Aorta (tissue), 5 donors: ENCODE measurements around the gene MYO1G. TPM values are rescaled to one million over a fixed set of nuclear protein-coding genes. Genes with fewer than 3 reads are reported as not detected.

Source experiments
- ATAC-seq: fragments of 200-7000 bp; cut with Tn5 transposase; one replicate; pipeline ENCODE4 v1.9.1; 2022; ENCODE audit warnings: moderate library complexity; ENCODE audit not compliant: low FRiP score
- DNase-seq, 2 donors: peaks; one replicate each; pipeline ENCODE4 v3.0.0-alpha.2; 2020
- H3K27ac ChIP-seq, 2 donors: one replicate each; pipeline ENCODE4 v1.5.1; 2013; ENCODE audit warnings: low read length in 2 of 2, mild to moderate bottlenecking in 2 of 2, moderate library complexity in 2 of 2, control low read depth in 1 of 2, inconsistent platforms in 1 of 2, low read depth in 1 of 2
- H3K27me3 ChIP-seq, 2 donors: one replicate each; pipeline ENCODE4 v1.6.1; 2013; ENCODE audit warnings: control low read depth in 1 of 2, low read length in 1 of 2, mild to moderate bottlenecking in 1 of 2, moderate library complexity in 1 of 2; ENCODE audit not compliant: insufficient read depth in 2 of 2, control insufficient read depth in 1 of 2
- H3K36me3 ChIP-seq, 2 donors: one replicate each; pipeline ENCODE4 v1.6.1; 2013; ENCODE audit warnings: control low read depth in 1 of 2, low read length in 1 of 2, mild to moderate bottlenecking in 1 of 2; ENCODE audit not compliant: insufficient read depth in 2 of 2, control insufficient read depth in 1 of 2
- H3K4me1 ChIP-seq, 2 donors: one replicate each; pipeline ENCODE4 v1.6.1; 2013; ENCODE audit warnings: low read length in 2 of 2, control low read depth in 1 of 2, mild to moderate bottlenecking in 1 of 2, moderate library complexity in 1 of 2; ENCODE audit not compliant: insufficient read depth in 2 of 2, control insufficient read depth in 1 of 2
- H3K4me3 ChIP-seq, 2 donors: one replicate each; pipeline ENCODE4 v1.5.1; 2013; ENCODE audit warnings: low read length in 2 of 2, control low read depth in 1 of 2, mild to moderate bottlenecking in 1 of 2
- H3K9me3 ChIP-seq: one replicate; pipeline ENCODE4 v1.6.1; 2013; ENCODE audit warnings: mild to moderate bottlenecking, low read length; ENCODE audit not compliant: control insufficient read depth
- WGBS, 2 donors: extraction: QIAGEN DNeasy Blood & Tissue Kit; methylation state at CpG; one replicate each; pipeline ENCODE4 v1.1.7; 2013; 5-methylcytosine and 5-hydroxymethylcytosine counted together
- intact Hi-C, 2 donors: fragments of 100-400 bp; cut with DNase I; formaldehyde crosslinking; loops; one replicate each; pipeline versions ENCODE4 v1.14.2 to v1.15.0; 2022
- polyA plus RNA-seq, 2 donors: library from polyadenylated mRNA; stranded (reverse); fragments of 200-250 nt; gene quantifications; one replicate each; pipeline ENCODE4 v1.2.3, GENCODE V29; 2013
- total RNA-seq, 2 donors: library from RNA; stranded (reverse); fragmentation: NEBNext Ultra II Directional; extraction: Animal tissue kit (Norgen Biotek cat#: 25700); gene quantifications; one replicate each; pipeline ENCODE4 v1.2.1, GENCODE V29; 2021
- donor health status: healthy with polysubstance abuse.
- donor health status: Bipolar disorder and iron deficiency.
- donor health status: DM: no; HTN: no; CAD: no.
- donor health status: DM: no; HTN: no; CAD: no.
- donor health status: DM: yes; HTN: yes; CAD: no.

MYO1G gene
- total and polyA plus RNA-seq, 4 donors, result 1.4 to 21.3 (median 5.4) TPM

DNA sequence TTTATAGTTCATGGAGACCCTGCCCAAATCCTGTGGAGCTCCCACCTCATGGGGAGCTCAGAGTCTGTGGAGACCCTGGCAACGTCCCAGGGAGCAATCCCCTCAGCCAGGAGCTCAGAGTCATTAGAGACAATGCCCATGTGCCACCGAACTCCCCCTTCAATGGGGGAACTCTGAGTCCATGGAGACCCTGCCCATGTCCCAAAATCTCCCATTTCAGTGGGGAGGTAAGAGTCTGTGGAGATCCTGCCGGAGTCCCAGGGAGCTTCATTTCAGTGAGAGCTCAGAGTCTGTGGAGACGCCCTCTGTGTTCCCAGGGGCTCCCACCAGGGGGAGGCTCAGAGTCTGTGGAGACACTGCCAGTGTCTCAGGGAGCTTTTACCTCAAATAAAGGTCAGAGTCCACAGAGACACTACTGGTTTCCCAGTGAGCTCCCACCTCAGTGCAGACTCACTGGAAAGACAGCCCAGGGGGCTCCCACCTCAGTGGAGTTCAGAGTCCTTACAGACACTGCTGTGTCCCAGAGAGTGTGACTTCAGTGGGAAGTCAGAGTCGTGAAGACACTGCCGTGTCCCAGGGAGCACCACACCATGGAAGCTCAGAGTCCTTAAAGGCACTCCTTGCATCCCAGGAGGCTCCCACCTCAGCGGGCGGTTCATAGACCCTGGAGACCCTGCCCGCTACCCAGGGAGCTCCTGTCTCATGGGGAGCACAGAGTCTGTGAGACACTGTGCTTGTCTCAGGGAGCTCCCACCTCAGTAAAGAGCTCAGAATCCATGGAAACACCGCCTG is 5.0 kb downstream of the MYO1G start:
- peak; percentile 66 to 71 for DNase-seq
- Histone ChIP-seq H3K36me3 (no peaks in the 10 kb centered on the region), H3K4me1 (no peaks in the 10 kb centered on the region), H3K27me3 (no peaks in the 10 kb centered on the region), H3K9me3 (no peaks in the 10 kb centered on the region), H3K4me3 (no peak overlapping the region), H3K27ac (no peak overlapping the region)
- 64 to 74% methylated on average over 10 of the region's 10 CpGs for WGBS, 2 donors
- no peak for ATAC-seq
- intact Hi-C loops, result loop anchor here in 1 of 2 donors (5.0 kb wide), 1 partner anchor 163 kb away; no protein-coding TSS in a partner anchor

DNA sequence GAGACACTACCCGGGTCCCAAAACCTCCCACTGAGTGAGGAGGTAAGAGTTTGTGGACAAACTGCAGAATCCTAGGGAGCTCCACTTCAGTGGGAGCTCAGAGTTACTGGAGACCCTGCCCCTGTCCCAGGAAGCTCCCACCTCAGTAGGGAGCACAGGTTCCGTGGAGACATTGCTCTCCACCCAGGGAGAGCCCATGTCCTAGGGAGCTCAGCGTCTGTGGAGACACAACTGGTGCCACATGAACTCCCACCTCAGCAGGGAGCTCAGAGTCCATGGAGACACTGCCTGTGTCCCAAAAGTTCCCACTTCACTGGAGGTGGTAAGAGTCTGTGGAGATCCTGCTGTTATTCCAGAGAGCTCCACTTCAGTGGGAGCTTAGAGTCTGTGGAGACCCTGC is 6.3 kb downstream of the MYO1G start:
- WGBS, 2 donors, result 78% methylated on average over 3 of the region's 3 CpGs
- Histone ChIP-seq H3K9me3 (no peaks in the 10 kb centered on the region), H3K27me3 (no peaks in the 10 kb centered on the region), H3K4me3 (no peak overlapping the region), H3K27ac (no peak overlapping the region), H3K4me1 (no peaks in the 10 kb centered on the region), H3K36me3 (no peaks in the 10 kb centered on the region)
- ATAC-seq, result no peak
- peak; percentile 21 to 36 for DNase-seq
- intact Hi-C loops, result loop anchor here in 1 of 2 donors (5.0 kb wide), 1 partner anchor 165 kb away; no protein-coding TSS in a partner anchor

DNA sequence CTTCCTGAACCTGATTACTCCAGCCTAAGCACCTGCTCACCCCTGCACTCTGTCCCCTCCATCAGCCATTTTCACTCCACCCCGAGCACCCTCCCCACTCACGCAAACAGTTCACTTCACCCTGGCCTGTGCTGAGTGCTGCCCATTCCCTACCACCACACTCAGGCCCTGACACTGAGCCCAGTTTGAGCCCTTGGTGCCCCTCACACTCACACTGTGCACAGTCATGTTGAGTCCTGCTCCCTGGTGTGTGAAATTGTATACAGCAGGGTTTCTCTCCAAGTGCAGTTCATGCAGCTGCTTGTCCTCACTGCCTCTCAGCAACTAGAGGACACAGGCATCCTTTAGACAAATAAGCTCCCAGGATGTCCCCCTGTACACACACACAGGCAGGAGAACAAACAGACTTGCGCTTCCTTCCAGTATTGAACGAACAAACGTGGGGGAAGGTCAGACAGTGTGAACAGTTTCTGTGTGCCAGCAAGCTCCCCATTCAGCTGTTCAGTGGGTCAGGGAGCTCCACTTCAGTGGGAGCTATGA is 6.8 kb downstream of the MYO1G start:
- ATAC-seq, result no peak
- WGBS, 2 donors, result 71 to 78% methylated on average over 5 of the region's 5 CpGs
- intact Hi-C loops, result loop anchor here in 1 of 2 donors (5.0 kb wide), 1 partner anchor 165 kb away; no protein-coding TSS in a partner anchor

DNA sequence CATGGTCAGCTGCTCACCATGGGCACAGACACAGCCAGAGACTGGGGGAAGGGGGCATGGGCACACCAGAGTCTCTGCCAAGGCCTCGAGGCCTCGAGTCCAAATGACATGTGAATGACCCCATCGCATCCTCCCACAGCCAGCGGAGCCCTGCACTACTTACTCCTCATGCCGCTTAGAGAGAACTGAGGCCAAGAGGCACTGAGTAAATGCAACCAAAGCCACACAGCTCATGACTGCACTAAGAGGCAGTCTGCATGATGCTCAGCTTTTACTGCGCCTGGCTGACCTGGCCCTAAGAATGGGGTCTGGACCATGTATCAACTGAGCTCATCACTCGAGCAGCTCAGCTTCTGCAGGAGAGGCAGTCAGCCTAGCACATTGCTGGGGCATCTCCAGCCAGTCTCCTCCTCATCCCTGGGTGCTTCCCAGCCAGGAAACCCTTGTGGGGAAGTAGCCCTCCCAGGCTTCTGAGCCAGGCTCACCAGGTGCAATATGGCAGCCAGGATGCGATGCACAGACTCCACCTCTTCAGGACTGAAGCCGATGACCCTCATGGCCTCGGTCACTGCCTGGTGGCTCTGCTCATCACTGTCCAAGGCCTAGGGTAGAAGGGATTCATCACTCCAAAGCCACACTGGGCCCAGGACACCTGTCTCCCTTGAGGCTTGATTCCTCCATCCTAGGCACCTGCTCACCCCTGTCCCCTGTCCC is 7.5 kb downstream of the MYO1G start:
- no peaks in the 10 kb centered on the region for H3K36me3 ChIP-seq
- no peaks in the 10 kb centered on the region for H3K9me3 ChIP-seq
- 87 to 88% methylated on average over 10 of the region's 10 CpGs for WGBS, 2 donors
- ATAC-seq, result no peak
- H3K4me3 ChIP-seq, result no peak overlapping the region
- DNase-seq, result peak; percentile 23 to 50
- H3K27ac ChIP-seq, result no peak overlapping the region
- intact Hi-C loops, result loop anchor here in 1 of 2 donors (5.0 kb wide), 1 partner anchor 166 kb away; no protein-coding TSS in a partner anchor
- no peaks in the 10 kb centered on the region for H3K27me3 ChIP-seq
- H3K4me1 ChIP-seq, result no peaks in the 10 kb centered on the region

More for the DNA sequence above, 6.8 kb downstream of the MYO1G start:
- H3K27ac ChIP-seq, result no peak overlapping the region
- DNase-seq, result peak in 1 of 2 donors; percentile 44
- no peaks in the 10 kb centered on the region for H3K27me3 ChIP-seq
- no peaks in the 10 kb centered on the region for H3K9me3 ChIP-seq
- no peaks in the 10 kb centered on the region for H3K36me3 ChIP-seq
- no peaks in the 10 kb centered on the region for H3K4me1 ChIP-seq
- no peak overlapping the region for H3K4me3 ChIP-seq

DNA sequence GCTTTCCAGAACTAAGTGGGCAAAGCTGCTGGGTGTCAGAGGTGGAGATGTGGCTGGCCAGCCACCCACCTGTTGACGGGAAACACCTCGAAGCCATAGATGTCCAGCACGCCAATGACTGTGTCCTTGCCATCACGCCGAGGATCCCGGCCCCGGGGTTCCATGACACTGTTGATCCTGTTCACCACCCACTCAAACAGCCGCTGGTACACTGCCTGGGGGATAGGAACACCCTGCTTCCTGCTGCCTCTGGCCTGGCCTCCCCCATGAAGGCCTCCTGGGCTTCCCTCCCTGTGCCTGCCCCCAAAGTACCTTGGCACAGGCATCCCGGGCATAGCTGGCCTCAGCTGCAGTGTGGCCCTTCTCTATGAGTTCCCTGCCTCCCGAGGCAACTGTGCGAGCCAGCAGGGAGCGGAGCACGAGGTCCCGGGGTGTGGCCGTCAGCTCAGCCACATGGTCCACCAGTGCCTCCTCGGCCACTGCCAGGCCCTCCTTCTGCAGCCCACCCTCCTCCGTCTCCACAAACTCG is 8.2 kb downstream of the MYO1G start:
- intact Hi-C loops, result loop anchor here in 1 of 2 donors (5.0 kb wide), 1 partner anchor 167 kb away; no protein-coding TSS in a partner anchor
- WGBS, 2 donors, result 85 to 86% methylated on average over 13 to 18 of the region's 18 CpGs
- H3K4me3 ChIP-seq, result no peak overlapping the region
- DNase-seq (peak; percentile 33 to 63), ATAC-seq (no peak)
- H3K36me3 ChIP-seq, result no peaks in the 10 kb centered on the region
- H3K9me3 ChIP-seq, result no peaks in the 10 kb centered on the region
- H3K27me3 ChIP-seq, result no peaks in the 10 kb centered on the region
- H3K27ac ChIP-seq, result no peak overlapping the region
- H3K4me1 ChIP-seq, result no peaks in the 10 kb centered on the region

DNA sequence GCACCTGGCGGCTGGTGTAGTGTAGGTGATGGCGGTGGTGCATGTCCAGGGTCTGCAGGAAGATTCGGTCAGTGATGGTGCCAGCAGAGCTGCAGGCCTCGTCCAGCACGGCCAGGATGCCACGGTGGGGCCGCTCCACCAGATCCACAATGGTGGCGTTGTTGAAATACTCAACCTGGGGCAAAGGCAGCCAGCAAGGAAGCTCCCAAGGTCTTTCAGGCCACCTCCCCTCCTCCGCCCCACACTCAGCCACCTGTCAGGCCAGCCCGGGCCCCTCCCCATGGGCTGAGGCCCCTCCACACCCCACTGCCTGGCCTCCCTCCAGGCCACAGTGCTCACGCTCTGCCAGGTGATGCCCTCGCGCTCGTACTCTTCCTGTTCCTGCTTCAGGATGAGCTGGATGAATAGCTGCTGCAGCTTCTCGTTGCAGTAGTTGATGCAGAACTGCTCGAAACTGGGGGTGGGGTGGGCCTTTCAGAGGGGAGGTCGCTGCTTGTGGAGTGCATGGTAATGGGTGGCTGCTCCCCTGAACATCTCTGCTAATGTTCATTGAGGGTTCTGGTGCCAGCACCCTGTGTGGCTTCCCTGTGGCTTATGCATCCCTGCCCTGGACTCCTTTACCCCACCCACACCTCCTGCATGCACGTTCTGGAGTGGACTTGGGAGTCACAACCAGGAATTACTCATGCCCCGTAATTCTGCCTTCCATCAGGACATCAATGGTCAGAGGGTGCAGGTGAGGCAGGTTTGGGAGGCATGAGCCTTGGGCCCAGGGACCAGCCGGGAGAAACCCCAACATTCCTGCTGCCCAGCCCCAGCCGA is 8.9 kb downstream of the MYO1G start:
- no peaks in the 10 kb centered on the region for H3K9me3 ChIP-seq
- no peak overlapping the region for H3K4me3 ChIP-seq
- ATAC-seq (no peak), DNase-seq (peak; percentile 40 to 59)
- 83 to 85% methylated on average over 21 of the region's 21 CpGs for whole genome bisulfite sequencing, 2 donors
- no peaks in the 10 kb centered on the region for H3K27me3 ChIP-seq
- intact Hi-C loops, result loop anchor here (5.0 to 10.0 kb wide), 2 partner anchors 165 to 167 kb away; no protein-coding TSS in a partner anchor
- H3K36me3 ChIP-seq, result no peaks in the 10 kb centered on the region
- no peak overlapping the region for H3K27ac ChIP-seq
- no peaks in the 10 kb centered on the region for H3K4me1 ChIP-seq

DNA sequence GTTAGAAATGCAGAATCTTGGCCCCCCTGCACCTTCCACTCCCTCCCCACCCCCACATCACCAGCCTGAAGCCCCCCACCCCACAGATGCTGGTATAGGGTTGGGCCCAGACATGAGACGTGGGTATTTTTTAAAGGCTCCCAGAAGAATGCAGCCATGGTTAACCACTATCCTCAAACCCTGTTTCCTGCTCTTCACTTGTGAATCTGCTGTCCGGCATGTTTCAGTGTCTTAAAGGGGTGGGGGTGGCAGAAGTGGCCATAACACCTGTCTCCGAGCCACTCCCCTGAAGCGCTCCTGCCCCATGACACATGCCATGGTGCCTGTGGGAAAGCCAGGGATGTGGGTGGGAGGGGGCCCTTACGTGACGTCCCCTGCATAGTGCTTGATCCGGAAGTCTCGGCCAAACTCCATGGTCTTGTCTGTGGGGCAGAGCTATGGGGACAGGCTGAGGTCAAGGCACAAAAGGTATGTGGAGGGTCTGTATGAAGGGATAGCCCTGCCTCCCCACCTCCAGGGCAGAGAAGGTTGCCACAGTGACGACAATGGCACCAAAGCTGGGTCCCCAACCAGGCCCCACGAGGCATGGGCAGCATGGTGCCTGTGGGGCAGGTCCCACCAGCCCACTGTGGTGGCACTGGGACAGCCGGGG is 9.6 kb downstream of the MYO1G start:
- Histone ChIP-seq H3K36me3 (no peaks in the 10 kb centered on the region), H3K27me3 (no peaks in the 10 kb centered on the region), H3K9me3 (no peaks in the 10 kb centered on the region), H3K27ac (no peak overlapping the region), H3K4me1 (no peaks in the 10 kb centered on the region), H3K4me3 (no peak overlapping the region)
- WGBS, 2 donors, result 93 to 96% methylated on average over 11 of the region's 11 CpGs
- ATAC-seq (no peak), DNase-seq (peak; percentile 19 to 53)
- intact Hi-C loops, result loop anchor here in 1 of 2 donors (10.0 kb wide), 1 partner anchor 166 kb away; no protein-coding TSS in a partner anchor
